Measurements from ENCODE around the gene L3MBTL3. TPM values are rescaled to one million over a fixed set of nuclear protein-coding genes. Genes with fewer than 3 reads are reported as not detected.
A peak's percentile ranks its signal among the peaks of the same experiment; 100 is the strongest.

L3MBTL3 gene
- total and polyA plus RNA-seq, 2 experiments from 2014 or later, result 4.2 to 4.9 TPM

DNA sequence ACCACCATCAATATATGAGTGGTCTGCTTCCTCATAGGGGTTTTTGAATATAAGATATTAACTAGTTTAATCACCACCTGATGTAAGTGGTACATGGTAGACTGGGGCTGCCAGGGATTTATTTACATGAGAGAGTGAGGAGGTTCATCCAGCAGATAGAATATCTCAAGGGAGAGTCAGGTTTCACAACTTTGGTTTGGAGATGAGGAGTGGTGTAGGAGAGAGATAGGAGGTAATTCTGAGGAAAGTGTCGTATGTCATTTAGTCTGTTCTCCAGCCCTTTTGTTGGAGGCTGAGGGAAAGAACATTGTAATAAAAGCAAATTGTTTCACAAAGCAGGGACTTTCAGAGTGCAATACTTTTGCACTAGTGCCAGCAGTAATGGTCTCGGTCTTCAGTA, 16.8 kb downstream of the L3MBTL3 start:
- TF ChIP-seq CTCF (IDR thresholded peaks at IDR 0.05; ENCODE audit: low read depth, low read length), result no peak
- H3K4me3 ChIP-seq, result no peak overlapping the region

DNA sequence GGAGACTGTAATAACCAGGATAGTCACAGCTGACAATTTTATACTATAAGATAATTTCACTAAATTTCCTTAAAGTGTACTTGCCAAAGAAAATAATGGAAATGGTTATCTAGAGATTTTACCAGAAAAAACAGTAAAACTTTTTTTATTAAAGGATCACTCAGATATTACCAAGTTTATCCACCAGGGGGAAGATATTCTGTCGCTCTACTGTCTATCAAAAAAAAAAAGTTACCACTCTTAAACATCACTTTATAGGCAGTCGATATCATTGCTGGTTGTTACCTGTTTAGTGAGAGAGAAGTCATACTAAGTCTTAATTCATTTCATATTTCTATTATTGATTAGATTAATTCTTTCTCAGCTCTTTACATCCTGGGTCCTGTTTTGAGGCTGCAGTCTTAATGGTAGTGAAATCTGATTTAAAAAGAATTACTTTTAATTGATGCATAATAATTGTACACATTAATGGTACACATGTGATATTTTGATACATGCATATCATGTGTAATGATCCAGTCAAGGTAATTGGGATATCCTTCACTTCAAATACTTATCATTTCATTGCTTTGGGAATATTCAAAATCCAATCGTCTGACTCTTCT, 18.9 kb downstream of the L3MBTL3 start:
- H3K4me1 ChIP-seq (ENCODE audit: low read depth), result peaks cover 4% of the 10 kb centered on the region
- no peaks in the 10 kb centered on the region for H3K9me3 ChIP-seq (ENCODE audit: low read depth)
- DNase-seq (ENCODE audit: low read depth in 1 of 2, low spot score in 1 of 2), result peak in 1 of 2 donors; percentile 14
- TF ChIP-seq CTCF (IDR thresholded peaks at IDR 0.05; ENCODE audit: low read depth, low read length), result peak; percentile 55
- H3K27ac ChIP-seq, result no peak overlapping the region
- no peak overlapping the region for H3K4me3 ChIP-seq
- no peaks in the 10 kb centered on the region for H3K27me3 ChIP-seq
- H3K36me3 ChIP-seq, result no peaks in the 10 kb centered on the region

More for the DNA sequence above, 16.8 kb downstream of the L3MBTL3 start:
- H3K4me1 ChIP-seq (ENCODE audit: low read depth), result peaks cover 4% of the 10 kb centered on the region
- H3K36me3 ChIP-seq, result no peaks in the 10 kb centered on the region
- no peak for DNase-seq (ENCODE audit: low read depth in 1 of 2, low spot score in 1 of 2)
- H3K27ac ChIP-seq, result no peak overlapping the region
- no peaks in the 10 kb centered on the region for H3K9me3 ChIP-seq (ENCODE audit: low read depth)
- no peaks in the 10 kb centered on the region for H3K27me3 ChIP-seq

DNA sequence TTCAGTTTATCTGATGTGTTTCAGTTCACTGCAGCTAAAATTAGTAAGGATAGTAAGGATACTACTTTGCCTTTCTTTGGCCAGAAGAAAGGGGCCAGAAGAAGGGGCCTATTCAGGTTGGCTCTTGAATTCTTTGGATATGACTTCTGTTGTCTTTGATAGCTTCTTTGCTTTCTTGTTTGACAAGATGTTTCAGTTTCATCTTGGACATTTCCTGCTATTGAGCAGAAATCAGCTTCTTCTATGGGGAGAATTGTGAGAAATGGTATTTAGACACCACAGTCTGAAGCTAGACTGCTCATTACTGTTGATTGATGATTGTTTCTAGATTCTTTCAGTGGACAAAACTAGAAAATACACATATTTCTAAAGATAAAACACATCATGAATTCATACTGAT, 23.2 kb downstream of the L3MBTL3 start:
- Histone ChIP-seq H3K4me1 (ENCODE audit: low read depth) (no peaks in the 10 kb centered on the region), H3K4me3 (no peak overlapping the region), H3K27me3 (no peaks in the 10 kb centered on the region), H3K27ac (no peak overlapping the region), H3K36me3 (no peaks in the 10 kb centered on the region), H3K9me3 (ENCODE audit: low read depth) (no peaks in the 10 kb centered on the region)
- no peak for TF ChIP-seq CTCF (IDR thresholded peaks at IDR 0.05; ENCODE audit: low read depth, low read length)
- DNase-seq (ENCODE audit: low read depth in 1 of 2, low spot score in 1 of 2), result no peak

- H3K27me3 ChIP-seq, result no peaks in the 10 kb centered on the region
- no peak for TF ChIP-seq CTCF (IDR thresholded peaks at IDR 0.05; ENCODE audit: low read depth, low read length)
- no peaks in the 10 kb centered on the region for H3K9me3 ChIP-seq (ENCODE audit: low read depth)
- H3K36me3 ChIP-seq, result no peaks in the 10 kb centered on the region
- no peak overlapping the region for H3K4me3 ChIP-seq
- DNase-seq (ENCODE audit: low read depth in 1 of 2, low spot score in 1 of 2), result no peak
- no peaks in the 10 kb centered on the region for H3K4me1 ChIP-seq (ENCODE audit: low read depth)
- no peak overlapping the region for H3K27ac ChIP-seq
These were observed 25.0 kb downstream of the L3MBTL3 start for GRCh38 chr6:130043344-130043743.

DNA sequence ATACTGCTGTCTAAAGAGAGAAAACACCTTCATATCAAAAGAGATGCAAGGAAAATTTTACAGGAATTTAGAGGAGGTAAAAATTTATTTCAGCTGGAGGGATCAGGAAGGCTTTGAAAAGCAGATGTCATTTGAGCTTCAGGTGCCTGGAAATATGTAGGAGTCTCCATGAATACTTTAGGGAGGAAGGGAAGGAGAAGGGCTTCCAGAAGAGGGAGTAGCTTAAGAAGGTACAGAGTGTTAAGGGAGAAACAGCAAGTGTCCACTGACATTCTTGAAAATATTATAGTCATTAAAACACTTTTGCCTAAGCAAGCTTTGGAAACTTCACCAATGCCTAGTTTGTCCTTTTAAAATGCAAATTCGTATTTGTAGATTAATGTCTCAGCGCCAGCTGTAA, 27.2 kb downstream of the L3MBTL3 start:
- H3K36me3 ChIP-seq, result no peaks in the 10 kb centered on the region
- no peak for DNase-seq (ENCODE audit: low read depth in 1 of 2, low spot score in 1 of 2)
- no peaks in the 10 kb centered on the region for H3K9me3 ChIP-seq (ENCODE audit: low read depth)
- no peak for TF ChIP-seq CTCF (IDR thresholded peaks at IDR 0.05; ENCODE audit: low read depth, low read length)
- no peaks in the 10 kb centered on the region for H3K4me1 ChIP-seq (ENCODE audit: low read depth)
- no peak overlapping the region for H3K27ac ChIP-seq
- no peaks in the 10 kb centered on the region for H3K27me3 ChIP-seq
- H3K4me3 ChIP-seq, result no peak overlapping the region
